Tongue (tissue), 2 donors: Measurements from ENCODE around the gene C13orf42. TPM values are rescaled to one million over a fixed set of nuclear protein-coding genes. Genes with fewer than 3 reads are reported as not detected.

ENCODE experiments used
- DNase-seq: peaks from one replicate; pipeline ENCODE4 v3.0.0-alpha.2; 2015
- total RNA-seq: library from RNA; depleted of rRNA; stranded (reverse); fragments of >200 nt; gene quantifications from one replicate; pipeline ENCODE4 v1.2.3, GENCODE V29; 2014

C13orf42 gene
- total RNA-seq, 1 donor from 2014 or later = not detected

DNA sequence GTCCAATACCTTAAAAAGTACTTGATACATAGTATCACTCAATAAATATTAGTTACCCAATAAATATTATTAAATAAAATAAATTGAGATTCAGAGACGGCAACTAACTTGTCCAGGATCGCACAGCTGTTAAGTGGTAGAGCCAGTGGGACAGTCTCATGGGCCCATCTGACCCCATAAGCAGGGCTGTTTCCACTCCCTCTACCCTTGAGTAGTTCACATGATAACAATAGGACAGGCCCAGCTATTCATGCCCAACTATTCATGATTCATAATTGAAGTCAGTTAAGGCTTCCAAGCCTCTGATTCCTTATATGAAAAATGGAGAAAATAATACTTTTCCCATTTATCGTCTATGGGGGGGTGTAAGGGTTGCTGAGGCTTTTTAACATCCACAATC lies 78.2 kb downstream of the C13orf42 start:
- DNase-seq = no peak

Other genes with a start within 250 kb of the C13orf42 start
- gene RNASEH2B, start 201.5 kb downstream of the C13orf42 start, total RNA-seq = 50.3 TPM
- gene FAM124A, start 111.1 kb upstream of the C13orf42 start, total RNA-seq = 2.1 TPM
- gene SERPINE3, start 228.4 kb upstream of the C13orf42 start, total RNA-seq = not detected